GM23338 (cell line): Measurements from ENCODE around the gene SYT9. TPM values are rescaled to one million over a fixed set of nuclear protein-coding genes. Genes with fewer than 3 reads are reported as not detected.
A peak's percentile ranks its signal among the peaks of the same experiment; 100 is the strongest.

Experiments
- ATAC-seq: fragments of 200-7000 bp; cut with Tn5 transposase; 3 replicates; pipeline ENCODE4 v1.9.1; 2020
- DNase-seq: peaks from one replicate; pipeline ENCODE4 v3.0.0-alpha.2; 2015; ENCODE audit warnings: low spot score
- H2AFZ ChIP-seq: fragments of 200-600 bp; sonication (generic); 2 replicates; pipeline ENCODE4 v1.8.0; 2016; ENCODE audit warnings: antibody characterized with exemption, mild to moderate bottlenecking, moderate library complexity
- H3F3A ChIP-seq: fragments of 200-600 bp; sonication (generic); replicated peaks from 2 replicates; pipeline ENCODE4 v1.8.0; 2017; ENCODE audit warnings: antibody characterized with exemption, mixed run types, low read depth
- H3K27ac ChIP-seq: fragments of 200-600 bp; sonication (generic); 2 replicates; pipeline ENCODE4 v1.6.1; 2016; ENCODE audit warnings: low read depth
- H3K27me3 ChIP-seq: fragments of 200-600 bp; sonication (generic); 2 replicates; pipeline ENCODE4 v1.8.0; 2016; ENCODE audit warnings: mild to moderate bottlenecking, mixed run types, moderate library complexity; ENCODE audit not compliant: insufficient read depth
- H3K36me3 ChIP-seq: fragments of 200-600 bp; sonication (generic); 2 replicates; pipeline ENCODE4 v1.8.0; 2016; ENCODE audit warnings: mild to moderate bottlenecking; ENCODE audit not compliant: insufficient read depth
- H3K4me1 ChIP-seq: fragments of 200-600 bp; sonication (generic); 2 replicates; pipeline ENCODE4 v1.8.0; 2016; ENCODE audit warnings: mild to moderate bottlenecking, moderate library complexity; ENCODE audit not compliant: insufficient read depth
- H3K4me2 ChIP-seq: fragments of 200-600 bp; sonication (generic); 2 replicates; pipeline ENCODE4 v1.7.1; 2017; ENCODE audit warnings: mixed run types
- H3K4me3 ChIP-seq: fragments of 200-600 bp; sonication (generic); 2 replicates; pipeline ENCODE4 v1.6.1; 2016; ENCODE audit warnings: mixed run types
- H3K79me2 ChIP-seq: fragments of 200-600 bp; sonication (generic); replicated peaks from 2 replicates; pipeline ENCODE4 v1.8.0; 2017; ENCODE audit warnings: mild to moderate bottlenecking; ENCODE audit not compliant: insufficient read depth
- H3K9me2 ChIP-seq: fragments of 200-600 bp; sonication (generic); 2 replicates; pipeline ENCODE4 v1.8.0; 2017; ENCODE audit not compliant: insufficient read depth
- H4K20me1 ChIP-seq: fragments of 200-600 bp; sonication (generic); replicated peaks from 2 replicates; pipeline ENCODE4 v1.8.0; 2017; ENCODE audit warnings: mild to moderate bottlenecking; ENCODE audit not compliant: insufficient read depth
- H3K27ac Mint-ChIP-seq: 2 replicates; pipeline ENCODE4 v1.8.0; 2020; ENCODE audit warnings: inconsistent platforms, mild to moderate bottlenecking, moderate library complexity, mixed read lengths
- H3K27me3 Mint-ChIP-seq: 3 replicates; pipeline ENCODE4 v1.8.0; 2022; ENCODE audit warnings: low read depth, mild to moderate bottlenecking, moderate library complexity, mixed read lengths, inconsistent platforms; ENCODE audit not compliant: insufficient read depth, poor library complexity
- H3K36me3 Mint-ChIP-seq: 3 replicates; pipeline ENCODE4 v1.8.0; 2021; ENCODE audit warnings: low read depth, mild to moderate bottlenecking, inconsistent platforms, moderate library complexity, mixed read lengths
- H3K4me1 Mint-ChIP-seq: 3 replicates; pipeline ENCODE4 v1.8.0; 2020; ENCODE audit warnings: mild to moderate bottlenecking, inconsistent platforms, mixed read lengths
- H3K4me3 Mint-ChIP-seq: 3 replicates; pipeline ENCODE4 v1.8.0; 2021; ENCODE audit warnings: moderate library complexity, mild to moderate bottlenecking, inconsistent platforms, mixed read lengths
- H3K9me3 Mint-ChIP-seq: 3 replicates; pipeline ENCODE4 v1.8.0; 2020; ENCODE audit warnings: moderate library complexity, mild to moderate bottlenecking, inconsistent platforms, mixed read lengths
- CREB1 ChIP-seq: fragments of 250-450 bp; sonication (Bioruptor Pico); IDR thresholded peaks from 2 replicates; pipeline ENCODE4 v1.5.0; 2020; ENCODE audit warnings: low read depth, mild to moderate bottlenecking, moderate library complexity
- EZH2 ChIP-seq: fragments of 200-600 bp; sonication (generic); IDR thresholded peaks from one replicate; pipeline ENCODE4 v1.8.0; 2017; ENCODE audit warnings: antibody characterized with exemption, mild to moderate bottlenecking, low read depth; ENCODE audit not compliant: unreplicated experiment
- EZH2phosphoT487 ChIP-seq: fragments of 200-600 bp; sonication (generic); IDR thresholded peaks from one replicate; pipeline ENCODE4 v1.8.1; 2018; ENCODE audit warnings: antibody characterized with exemption; ENCODE audit not compliant: unreplicated experiment
- JUNB ChIP-seq: IDR thresholded peaks from one replicate; pipeline ENCODE4 v1.6.1; 2016; ENCODE audit warnings: antibody characterized with exemption; ENCODE audit not compliant: unreplicated experiment
- NANOG ChIP-seq: IDR thresholded peaks from 2 replicates; pipeline ENCODE4 v1.6.1; 2016; ENCODE audit warnings: antibody characterized with exemption, borderline replicate concordance
- POLR2AphosphoS5 ChIP-seq: IDR thresholded peaks from 2 replicates; pipeline ENCODE4 v1.6.1; 2016; ENCODE audit warnings: antibody characterized with exemption, low read depth
- STAT1 ChIP-seq: IDR thresholded peaks from one replicate; pipeline ENCODE4 v1.6.1; 2016; ENCODE audit warnings: antibody characterized with exemption; ENCODE audit not compliant: unreplicated experiment
- ZNF114 ChIP-seq: fragments of 250-450 bp; sonication (Bioruptor Pico); IDR thresholded peaks from 2 replicates; pipeline ENCODE4 v1.5.0; 2020; ENCODE audit warnings: mild to moderate bottlenecking, moderate library complexity
- ZNF331 ChIP-seq: fragments of 250-450 bp; sonication (Bioruptor Pico); IDR thresholded peaks from 2 replicates; pipeline ENCODE4 v1.5.0; 2020; ENCODE audit warnings: low read depth, mild to moderate bottlenecking, moderate library complexity
- polyA plus RNA-seq: library from polyadenylated mRNA; unstranded; fragments of >200 nt; fragmentation: Nextera tagmentation; extraction: Ambion mirVana; gene quantifications from 2 replicates; pipeline ENCODE4 v1.2.1, GENCODE V29; 2016
- total RNA-seq: library from RNA; depleted of rRNA; stranded (reverse); fragments of >200 nt; shearing (Covaris generic); gene quantifications from 2 replicates; pipeline ENCODE4 v1.2.3, GENCODE V29; 2014
- TF ChIP-seq, protein P1 (sequence below): IDR thresholded peaks from one replicate; pipeline ENCODE4 v1.6.1; 2018; ENCODE audit warnings: antibody characterized with exemption; ENCODE audit not compliant: unreplicated experiment
- TF ChIP-seq, protein P2 (sequence below): fragments of 250-450 bp; sonication (Bioruptor Pico); IDR thresholded peaks from 2 replicates; pipeline ENCODE4 v1.5.0; 2020; ENCODE audit warnings: mild to moderate bottlenecking, moderate library complexity
- TF ChIP-seq, protein P3 (sequence below): IDR thresholded peaks from 2 replicates; pipeline ENCODE4 v1.6.1; 2016; ENCODE audit warnings: antibody characterized with exemption
- TF ChIP-seq, protein P4 (sequence below), 2 experiments: fragments of 200-600 bp in 1 of 2; sonication (generic) in 1 of 2; conservative IDR thresholded peaks; 2 replicates each; pipeline versions ENCODE4 v1.5.1 to v1.6.1; 2016 to 2017; ENCODE audit warnings: antibody characterized with exemption in 2 of 2, low read depth in 2 of 2, mild to moderate bottlenecking in 2 of 2, moderate library complexity in 1 of 2

Gene SYT9
- total and polyA plus RNA-seq, 2 experiments from 2014 or later, result 0.91 to 2.4 TPM

DNA sequence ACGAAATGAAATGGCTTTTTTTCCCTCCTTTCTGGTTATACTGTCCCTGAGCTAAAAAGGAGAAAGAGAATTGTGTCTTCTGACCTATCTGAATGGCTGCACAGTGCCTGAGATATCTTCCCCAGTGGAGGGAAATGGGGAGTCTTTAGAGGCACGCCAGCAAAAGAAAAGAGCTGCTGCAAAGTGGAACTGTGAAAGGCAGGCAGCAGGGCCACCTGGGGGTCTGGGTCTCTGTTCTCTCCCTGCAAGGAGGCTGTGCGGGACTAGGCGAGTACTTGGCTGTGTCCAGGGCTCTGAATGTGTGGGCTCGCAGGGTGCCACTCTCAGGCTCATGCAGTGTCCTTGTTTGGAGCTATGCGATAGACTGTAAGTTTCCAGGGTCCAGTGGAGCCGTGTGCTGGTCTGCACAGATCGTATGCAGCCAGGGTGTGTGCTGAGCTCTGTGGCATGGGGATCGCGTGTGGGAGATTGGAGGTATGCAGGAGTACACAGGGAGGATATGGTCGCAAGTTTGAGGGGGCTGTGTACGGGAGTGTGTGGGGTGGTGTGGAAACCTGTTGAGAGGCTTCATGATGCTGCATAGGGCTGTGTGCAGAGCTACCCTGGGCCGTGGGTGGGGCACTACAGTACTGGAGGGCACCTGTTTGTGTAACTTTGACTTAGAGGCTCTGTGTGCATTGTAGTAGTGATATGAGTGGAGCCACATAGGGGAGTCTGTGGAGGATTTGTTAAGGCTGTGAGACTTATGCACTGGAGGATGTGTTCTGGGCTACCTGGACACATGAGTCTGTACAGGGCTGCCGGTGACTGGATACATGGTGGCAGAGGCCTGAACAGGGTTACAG, 163.5 kb downstream of the SYT9 start:
- no peak overlapping the region for H3K4me3 Mint-ChIP-seq

More for the DNA sequence above, 163.5 kb downstream of the SYT9 start:
- ATAC-seq, result peak; percentile 83
- Histone ChIP-seq H3F3A (no peaks in the 10 kb centered on the region), H3K4me3 (no peak overlapping the region), H4K20me1 (no peaks in the 10 kb centered on the region), H3K4me1 (peaks cover 17% of the 10 kb centered on the region), H3K79me2 (no peaks in the 10 kb centered on the region), H3K36me3 (no peaks in the 10 kb centered on the region), H2AFZ (peak overlapping the region; percentile 52; the same call in 1 of the 2 replicates), H3K9me2 (peaks cover 6% of the 10 kb centered on the region; the same call in 1 of the 2 replicates), H3K4me2 (peak overlapping the region; percentile 7), H3K27me3 (no peaks in the 10 kb centered on the region), H3K27ac (peak overlapping the region; percentile 32; the same call in 1 of the 2 replicates)
- Mint-ChIP-seq H3K9me3 (no peaks in the 10 kb centered on the region), H3K27me3 (peaks cover 6% of the 10 kb centered on the region), H3K27ac (peak overlapping the region; percentile 2; the same call in 1 of the 2 replicates), H3K4me1 (peaks cover 33% of the 10 kb centered on the region), H3K36me3 (no peaks in the 10 kb centered on the region)
- peak; percentile 25 for DNase-seq
- TF ChIP-seq ZNF331 (CRISPR knock-in tag) (no peak), EZH2phosphoT487 (no peak), JUNB (no peak), NANOG (no peak), EZH2 (no peak), STAT1 (no peak), CREB1 (CRISPR knock-in tag) (no peak), ZNF114 (CRISPR knock-in tag) (no peak), POLR2AphosphoS5 (no peak)
- TF ChIP-seq, protein P1, sequence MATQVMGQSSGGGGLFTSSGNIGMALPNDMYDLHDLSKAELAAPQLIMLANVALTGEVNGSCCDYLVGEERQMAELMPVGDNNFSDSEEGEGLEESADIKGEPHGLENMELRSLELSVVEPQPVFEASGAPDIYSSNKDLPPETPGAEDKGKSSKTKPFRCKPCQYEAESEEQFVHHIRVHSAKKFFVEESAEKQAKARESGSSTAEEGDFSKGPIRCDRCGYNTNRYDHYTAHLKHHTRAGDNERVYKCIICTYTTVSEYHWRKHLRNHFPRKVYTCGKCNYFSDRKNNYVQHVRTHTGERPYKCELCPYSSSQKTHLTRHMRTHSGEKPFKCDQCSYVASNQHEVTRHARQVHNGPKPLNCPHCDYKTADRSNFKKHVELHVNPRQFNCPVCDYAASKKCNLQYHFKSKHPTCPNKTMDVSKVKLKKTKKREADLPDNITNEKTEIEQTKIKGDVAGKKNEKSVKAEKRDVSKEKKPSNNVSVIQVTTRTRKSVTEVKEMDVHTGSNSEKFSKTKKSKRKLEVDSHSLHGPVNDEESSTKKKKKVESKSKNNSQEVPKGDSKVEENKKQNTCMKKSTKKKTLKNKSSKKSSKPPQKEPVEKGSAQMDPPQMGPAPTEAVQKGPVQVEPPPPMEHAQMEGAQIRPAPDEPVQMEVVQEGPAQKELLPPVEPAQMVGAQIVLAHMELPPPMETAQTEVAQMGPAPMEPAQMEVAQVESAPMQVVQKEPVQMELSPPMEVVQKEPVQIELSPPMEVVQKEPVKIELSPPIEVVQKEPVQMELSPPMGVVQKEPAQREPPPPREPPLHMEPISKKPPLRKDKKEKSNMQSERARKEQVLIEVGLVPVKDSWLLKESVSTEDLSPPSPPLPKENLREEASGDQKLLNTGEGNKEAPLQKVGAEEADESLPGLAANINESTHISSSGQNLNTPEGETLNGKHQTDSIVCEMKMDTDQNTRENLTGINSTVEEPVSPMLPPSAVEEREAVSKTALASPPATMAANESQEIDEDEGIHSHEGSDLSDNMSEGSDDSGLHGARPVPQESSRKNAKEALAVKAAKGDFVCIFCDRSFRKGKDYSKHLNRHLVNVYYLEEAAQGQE, result no peak
- TF ChIP-seq, protein P2, sequence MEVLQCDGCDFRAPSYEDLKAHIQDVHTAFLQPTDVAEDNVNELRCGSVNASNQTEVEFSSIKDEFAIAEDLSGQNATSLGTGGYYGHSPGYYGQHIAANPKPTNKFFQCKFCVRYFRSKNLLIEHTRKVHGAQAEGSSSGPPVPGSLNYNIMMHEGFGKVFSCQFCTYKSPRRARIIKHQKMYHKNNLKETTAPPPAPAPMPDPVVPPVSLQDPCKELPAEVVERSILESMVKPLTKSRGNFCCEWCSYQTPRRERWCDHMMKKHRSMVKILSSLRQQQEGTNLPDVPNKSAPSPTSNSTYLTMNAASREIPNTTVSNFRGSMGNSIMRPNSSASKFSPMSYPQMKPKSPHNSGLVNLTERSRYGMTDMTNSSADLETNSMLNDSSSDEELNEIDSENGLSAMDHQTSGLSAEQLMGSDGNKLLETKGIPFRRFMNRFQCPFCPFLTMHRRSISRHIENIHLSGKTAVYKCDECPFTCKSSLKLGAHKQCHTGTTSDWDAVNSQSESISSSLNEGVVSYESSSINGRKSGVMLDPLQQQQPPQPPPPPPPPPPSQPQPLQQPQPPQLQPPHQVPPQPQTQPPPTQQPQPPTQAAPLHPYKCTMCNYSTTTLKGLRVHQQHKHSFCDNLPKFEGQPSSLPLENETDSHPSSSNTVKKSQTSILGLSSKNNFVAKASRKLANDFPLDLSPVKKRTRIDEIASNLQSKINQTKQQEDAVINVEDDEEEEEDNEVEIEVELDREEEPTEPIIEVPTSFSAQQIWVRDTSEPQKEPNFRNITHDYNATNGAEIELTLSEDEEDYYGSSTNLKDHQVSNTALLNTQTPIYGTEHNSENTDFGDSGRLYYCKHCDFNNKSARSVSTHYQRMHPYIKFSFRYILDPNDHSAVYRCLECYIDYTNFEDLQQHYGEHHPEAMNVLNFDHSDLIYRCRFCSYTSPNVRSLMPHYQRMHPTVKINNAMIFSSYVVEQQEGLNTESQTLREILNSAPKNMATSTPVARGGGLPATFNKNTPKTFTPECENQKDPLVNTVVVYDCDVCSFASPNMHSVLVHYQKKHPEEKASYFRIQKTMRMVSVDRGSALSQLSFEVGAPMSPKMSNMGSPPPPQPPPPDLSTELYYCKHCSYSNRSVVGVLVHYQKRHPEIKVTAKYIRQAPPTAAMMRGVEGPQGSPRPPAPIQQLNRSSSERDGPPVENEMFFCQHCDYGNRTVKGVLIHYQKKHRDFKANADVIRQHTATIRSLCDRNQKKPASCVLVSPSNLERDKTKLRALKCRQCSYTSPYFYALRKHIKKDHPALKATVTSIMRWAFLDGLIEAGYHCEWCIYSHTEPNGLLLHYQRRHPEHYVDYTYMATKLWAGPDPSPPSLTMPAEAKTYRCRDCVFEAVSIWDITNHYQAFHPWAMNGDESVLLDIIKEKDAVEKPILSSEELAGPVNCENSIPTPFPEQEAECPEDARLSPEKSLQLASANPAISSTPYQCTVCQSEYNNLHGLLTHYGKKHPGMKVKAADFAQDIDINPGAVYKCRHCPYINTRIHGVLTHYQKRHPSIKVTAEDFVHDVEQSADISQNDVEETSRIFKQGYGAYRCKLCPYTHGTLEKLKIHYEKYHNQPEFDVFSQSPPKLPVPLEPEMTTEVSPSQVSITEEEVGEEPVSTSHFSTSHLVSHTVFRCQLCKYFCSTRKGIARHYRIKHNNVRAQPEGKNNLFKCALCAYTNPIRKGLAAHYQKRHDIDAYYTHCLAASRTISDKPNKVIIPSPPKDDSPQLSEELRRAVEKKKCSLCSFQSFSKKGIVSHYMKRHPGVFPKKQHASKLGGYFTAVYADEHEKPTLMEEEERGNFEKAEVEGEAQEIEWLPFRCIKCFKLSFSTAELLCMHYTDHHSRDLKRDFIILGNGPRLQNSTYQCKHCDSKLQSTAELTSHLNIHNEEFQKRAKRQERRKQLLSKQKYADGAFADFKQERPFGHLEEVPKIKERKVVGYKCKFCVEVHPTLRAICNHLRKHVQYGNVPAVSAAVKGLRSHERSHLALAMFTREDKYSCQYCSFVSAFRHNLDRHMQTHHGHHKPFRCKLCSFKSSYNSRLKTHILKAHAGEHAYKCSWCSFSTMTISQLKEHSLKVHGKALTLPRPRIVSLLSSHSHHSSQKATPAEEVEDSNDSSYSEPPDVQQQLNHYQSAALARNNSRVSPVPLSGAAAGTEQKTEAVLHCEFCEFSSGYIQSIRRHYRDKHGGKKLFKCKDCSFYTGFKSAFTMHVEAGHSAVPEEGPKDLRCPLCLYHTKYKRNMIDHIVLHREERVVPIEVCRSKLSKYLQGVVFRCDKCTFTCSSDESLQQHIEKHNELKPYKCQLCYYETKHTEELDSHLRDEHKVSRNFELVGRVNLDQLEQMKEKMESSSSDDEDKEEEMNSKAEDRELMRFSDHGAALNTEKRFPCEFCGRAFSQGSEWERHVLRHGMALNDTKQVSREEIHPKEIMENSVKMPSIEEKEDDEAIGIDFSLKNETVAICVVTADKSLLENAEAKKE (CRISPR knock-in tag), result no peak
- TF ChIP-seq, protein P3, sequence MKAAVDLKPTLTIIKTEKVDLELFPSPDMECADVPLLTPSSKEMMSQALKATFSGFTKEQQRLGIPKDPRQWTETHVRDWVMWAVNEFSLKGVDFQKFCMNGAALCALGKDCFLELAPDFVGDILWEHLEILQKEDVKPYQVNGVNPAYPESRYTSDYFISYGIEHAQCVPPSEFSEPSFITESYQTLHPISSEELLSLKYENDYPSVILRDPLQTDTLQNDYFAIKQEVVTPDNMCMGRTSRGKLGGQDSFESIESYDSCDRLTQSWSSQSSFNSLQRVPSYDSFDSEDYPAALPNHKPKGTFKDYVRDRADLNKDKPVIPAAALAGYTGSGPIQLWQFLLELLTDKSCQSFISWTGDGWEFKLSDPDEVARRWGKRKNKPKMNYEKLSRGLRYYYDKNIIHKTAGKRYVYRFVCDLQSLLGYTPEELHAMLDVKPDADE, result no peak
- TF ChIP-seq, protein P4, sequence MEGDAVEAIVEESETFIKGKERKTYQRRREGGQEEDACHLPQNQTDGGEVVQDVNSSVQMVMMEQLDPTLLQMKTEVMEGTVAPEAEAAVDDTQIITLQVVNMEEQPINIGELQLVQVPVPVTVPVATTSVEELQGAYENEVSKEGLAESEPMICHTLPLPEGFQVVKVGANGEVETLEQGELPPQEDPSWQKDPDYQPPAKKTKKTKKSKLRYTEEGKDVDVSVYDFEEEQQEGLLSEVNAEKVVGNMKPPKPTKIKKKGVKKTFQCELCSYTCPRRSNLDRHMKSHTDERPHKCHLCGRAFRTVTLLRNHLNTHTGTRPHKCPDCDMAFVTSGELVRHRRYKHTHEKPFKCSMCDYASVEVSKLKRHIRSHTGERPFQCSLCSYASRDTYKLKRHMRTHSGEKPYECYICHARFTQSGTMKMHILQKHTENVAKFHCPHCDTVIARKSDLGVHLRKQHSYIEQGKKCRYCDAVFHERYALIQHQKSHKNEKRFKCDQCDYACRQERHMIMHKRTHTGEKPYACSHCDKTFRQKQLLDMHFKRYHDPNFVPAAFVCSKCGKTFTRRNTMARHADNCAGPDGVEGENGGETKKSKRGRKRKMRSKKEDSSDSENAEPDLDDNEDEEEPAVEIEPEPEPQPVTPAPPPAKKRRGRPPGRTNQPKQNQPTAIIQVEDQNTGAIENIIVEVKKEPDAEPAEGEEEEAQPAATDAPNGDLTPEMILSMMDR (conservative IDR thresholded peaks at IDR 0.05; ENCODE audit: low read depth in 2 of 2), result no peak
